GM21381 (cell line): ENCODE measurements around the gene MAP3K7CL.

Source experiments
- ATAC-seq: cut with Tn5 transposase; IDR thresholded peaks from one replicate; pipeline ENCODE4 v1.9.1; 2021; ENCODE audit warnings: mild to moderate bottlenecking, moderate library complexity; ENCODE audit not compliant: unreplicated experiment

The MAP3K7CL gene

GRCh38 chr21:29194342-29194741 lies 63.9 kb downstream of the MAP3K7CL start:
- ATAC-seq: no peak

- ATAC-seq: no peak
Observed at GRCh38 chr21:29194847-29195246, 64.4 kb downstream of the MAP3K7CL start.

- ATAC-seq: peak; percentile 98
Observed at GRCh38 chr21:29195981-29196669, 65.7 kb downstream of the MAP3K7CL start.

GRCh38 chr21:29196670-29197191 lies 66.3 kb downstream of the MAP3K7CL start:
- no peak for ATAC-seq

- no peak for ATAC-seq
Observed at GRCh38 chr21:29201186-29201585, 70.7 kb downstream of the MAP3K7CL start.

GRCh38 chr21:29205009-29205408 lies 74.6 kb downstream of the MAP3K7CL start:
- no peak for ATAC-seq

- ATAC-seq: no peak
Observed at GRCh38 chr21:29205988-29206387, 75.5 kb downstream of the MAP3K7CL start.

- no peak for ATAC-seq
Observed at GRCh38 chr21:29206445-29206844, 76.0 kb downstream of the MAP3K7CL start.

GRCh38 chr21:29207201-29207600 lies 76.8 kb downstream of the MAP3K7CL start:
- no peak for ATAC-seq

GRCh38 chr21:29208044-29208681 lies 77.7 kb downstream of the MAP3K7CL start:
- no peak for ATAC-seq

GRCh38 chr21:29208682-29209059 lies 78.2 kb downstream of the MAP3K7CL start:
- no peak for ATAC-seq

- ATAC-seq: no peak
Observed at GRCh38 chr21:29209696-29210095, 79.3 kb downstream of the MAP3K7CL start.

- no peak for ATAC-seq
Observed at GRCh38 chr21:29211205-29211604, 80.8 kb downstream of the MAP3K7CL start.

- ATAC-seq: no peak
Observed at GRCh38 chr21:29212446-29212845, 82.0 kb downstream of the MAP3K7CL start.

- ATAC-seq: no peak
Observed at GRCh38 chr21:29213513-29214385, 83.3 kb downstream of the MAP3K7CL start.

- no peak for ATAC-seq
Observed at GRCh38 chr21:29215709-29216108, 85.3 kb downstream of the MAP3K7CL start.

- no peak for ATAC-seq
Observed at GRCh38 chr21:29217818-29218291, 87.4 kb downstream of the MAP3K7CL start.

GRCh38 chr21:29218749-29219148 lies 88.3 kb downstream of the MAP3K7CL start:
- no peak for ATAC-seq

- ATAC-seq: no peak
Observed at GRCh38 chr21:29219165-29219770, 88.8 kb downstream of the MAP3K7CL start.

- ATAC-seq: no peak
Observed at GRCh38 chr21:29221253-29221744, 90.9 kb downstream of the MAP3K7CL start.

GRCh38 chr21:29224006-29224405 lies 93.6 kb downstream of the MAP3K7CL start:
- ATAC-seq: no peak
